ENCODE measurements around the gene PRPF19.

Gene PRPF19

DNA sequence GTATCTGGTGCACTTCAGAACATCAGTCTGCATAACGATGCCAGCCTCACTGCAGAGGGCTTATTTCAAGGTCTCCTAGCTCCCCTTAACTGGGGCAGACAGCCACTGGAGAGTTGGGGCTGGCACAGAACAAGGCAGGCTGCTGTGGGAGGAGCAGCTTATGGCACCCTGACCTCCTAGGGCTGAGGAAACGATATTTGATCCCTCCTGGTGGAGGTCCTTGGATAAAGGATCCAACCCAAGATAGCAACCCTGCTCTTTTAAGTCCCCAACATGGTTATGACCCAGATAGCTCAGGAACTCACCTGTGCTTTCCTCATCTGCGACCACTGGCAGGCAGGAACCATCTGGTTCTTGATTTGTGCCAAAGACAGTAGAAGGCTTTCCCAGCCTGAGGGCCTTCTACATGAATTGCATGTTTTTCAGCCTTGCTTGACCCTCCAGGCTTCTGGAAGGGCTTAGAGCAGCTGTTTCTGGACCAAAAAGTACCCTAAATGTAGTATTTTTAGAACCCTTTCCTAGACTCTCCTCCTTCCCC, 10.4 kb upstream of the PRPF19 start:
- no peak overlapping the region for H3K9ac ChIP-seq (ENCODE audit: insufficient read length, low read depth)
- H3K36me3 ChIP-seq (ENCODE audit: insufficient read depth, insufficient read length, low read length): peaks cover 44% of the 10 kb centered on the region
- H3K9me3 ChIP-seq (ENCODE audit: insufficient read depth, low read length): no peaks in the 10 kb centered on the region
- H3K27me3 ChIP-seq (ENCODE audit: insufficient read depth, insufficient read length): no peaks in the 10 kb centered on the region
- DNase-seq (ENCODE audit: low read depth, low spot score): no peak
- no peak overlapping the region for H3K4me3 ChIP-seq (ENCODE audit: insufficient read length, low read depth)
- no peak for TF ChIP-seq YY1 (IDR thresholded peaks at IDR 0.05; ENCODE audit: insufficient read depth, insufficient read length)
- no peak for TF ChIP-seq ZNF274 (IDR thresholded peaks at IDR 0.05; ENCODE audit: low read depth, low read length)
- H3K4me1 ChIP-seq (ENCODE audit: insufficient read depth, insufficient read length): peaks cover 17% of the 10 kb centered on the region

GRCh38 chr11:60915248-60915914, 9.0 kb upstream of the PRPF19 start:
- peaks cover 7% of the 10 kb centered on the region for H3K27me3 ChIP-seq (ENCODE audit: insufficient read depth, insufficient read length)
- H3K4me3 ChIP-seq (ENCODE audit: insufficient read length, low read depth): peak overlapping the region; percentile 80
- TF ChIP-seq ZNF274 (IDR thresholded peaks at IDR 0.05; ENCODE audit: low read depth, low read length) (no peak), YY1 (IDR thresholded peaks at IDR 0.05; ENCODE audit: insufficient read depth, insufficient read length) (no peak), SUZ12 (IDR thresholded peaks at IDR 0.05; ENCODE audit: extremely low read depth, insufficient read depth, insufficient read length) (no peak)
- no peaks in the 10 kb centered on the region for H3K9me3 ChIP-seq (ENCODE audit: insufficient read depth, low read length)
- peak; percentile 86 for DNase-seq (ENCODE audit: low read depth, low spot score)
- peak overlapping the region; percentile 88 for H3K9ac ChIP-seq (ENCODE audit: insufficient read length, low read depth)
- H3K4me1 ChIP-seq (ENCODE audit: insufficient read depth, insufficient read length): peaks cover 17% of the 10 kb centered on the region
- H3K36me3 ChIP-seq (ENCODE audit: insufficient read depth, insufficient read length, low read length): peaks cover 31% of the 10 kb centered on the region

- no peak for DNase-seq (ENCODE audit: low read depth, low spot score)
- Histone ChIP-seq H3K4me1 (ENCODE audit: insufficient read depth, insufficient read length) (peaks cover 17% of the 10 kb centered on the region), H3K36me3 (ENCODE audit: insufficient read depth, insufficient read length, low read length) (peaks cover 24% of the 10 kb centered on the region), H3K9ac (ENCODE audit: insufficient read length, low read depth) (peak overlapping the region; percentile 88), H3K9me3 (ENCODE audit: insufficient read depth, low read length) (no peaks in the 10 kb centered on the region), H3K27me3 (ENCODE audit: insufficient read depth, insufficient read length) (peaks cover 12% of the 10 kb centered on the region), H3K4me3 (ENCODE audit: insufficient read length, low read depth) (peak overlapping the region; percentile 80)
- TF ChIP-seq SUZ12 (IDR thresholded peaks at IDR 0.05; ENCODE audit: extremely low read depth, insufficient read depth, insufficient read length): no peak
- no peak for TF ChIP-seq ZNF274 (IDR thresholded peaks at IDR 0.05; ENCODE audit: low read depth, low read length)
Observed at GRCh38 chr11:60914633-60915247, 8.4 kb upstream of the PRPF19 start.

DNA sequence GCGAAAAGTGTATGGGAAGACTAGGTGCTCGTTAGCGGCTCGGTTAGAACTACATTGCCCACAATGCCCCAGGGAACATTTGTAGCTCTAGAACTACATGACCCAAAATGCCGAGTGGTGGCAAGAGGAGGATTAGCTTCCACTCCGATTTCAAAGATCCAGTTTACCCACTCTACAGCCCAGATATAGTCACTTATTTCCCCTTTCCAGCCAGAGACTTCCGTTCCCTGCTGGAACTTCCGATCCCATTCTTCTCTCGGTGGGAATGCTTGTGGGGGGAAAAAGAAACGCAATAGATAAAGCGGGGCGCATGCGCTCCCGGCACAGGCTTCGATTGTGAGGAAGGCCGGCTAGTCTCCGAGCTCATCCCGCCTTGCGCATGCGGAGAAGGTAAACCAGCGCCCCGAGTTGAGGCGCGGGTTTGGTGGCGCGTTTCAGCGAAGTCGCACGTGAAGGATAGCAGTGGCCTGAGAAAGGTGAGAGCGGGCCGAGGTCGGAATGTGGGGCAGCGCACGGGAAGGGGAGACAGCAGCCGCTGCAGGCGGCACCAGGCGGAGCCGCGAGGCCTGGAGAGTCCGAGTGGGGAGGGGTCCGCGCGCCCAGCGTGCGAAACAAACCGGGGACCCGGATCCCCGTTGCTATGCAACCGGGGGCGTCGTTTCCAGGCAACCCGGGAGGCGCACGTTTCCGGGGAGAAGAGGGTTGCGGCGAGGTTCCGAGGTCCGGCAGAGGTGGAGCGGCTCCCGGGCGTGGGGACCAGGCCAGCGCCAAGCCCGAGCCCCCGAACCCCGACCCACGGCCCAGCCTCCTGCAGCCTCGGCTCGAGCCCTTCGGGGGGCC, 7.6 kb upstream of the PRPF19 start, which contains the start of gene TMEM109:
TMEM109 (plus strand) TSS at position 366 of the 840 bp plus-strand sequence. CDS start 5,536 bp downstream, outside the sequence.
- peak within 1 kb of the TSS; percentile 80 for H3K4me3 ChIP-seq (ENCODE audit: insufficient read length, low read depth)
- TF ChIP-seq YY1 (IDR thresholded peaks at IDR 0.05; ENCODE audit: insufficient read depth, insufficient read length) (no peak), SUZ12 (IDR thresholded peaks at IDR 0.05; ENCODE audit: extremely low read depth, insufficient read depth, insufficient read length) (no peak), ZNF274 (IDR thresholded peaks at IDR 0.05; ENCODE audit: low read depth, low read length) (no peak)
- peaks cover 19% of the 10 kb centered on the region for H3K36me3 ChIP-seq (ENCODE audit: insufficient read depth, insufficient read length, low read length)
- peaks cover 17% of the 10 kb centered on the region for H3K4me1 ChIP-seq (ENCODE audit: insufficient read depth, insufficient read length)
- H3K9me3 ChIP-seq (ENCODE audit: insufficient read depth, low read length): no peaks in the 10 kb centered on the region
- peak; percentile 84 for DNase-seq (ENCODE audit: low read depth, low spot score)
- H3K9ac ChIP-seq (ENCODE audit: insufficient read length, low read depth): peak within 1 kb of the TSS; percentile 88
- H3K27me3 ChIP-seq (ENCODE audit: insufficient read depth, insufficient read length): peaks cover 19% of the 10 kb centered on the region

GRCh38 chr11:60912851-60913528, 6.6 kb upstream of the PRPF19 start:
- Histone ChIP-seq H3K9ac (ENCODE audit: insufficient read length, low read depth) (peak overlapping the region; percentile 88), H3K36me3 (ENCODE audit: insufficient read depth, insufficient read length, low read length) (peaks cover 13% of the 10 kb centered on the region), H3K4me1 (ENCODE audit: insufficient read depth, insufficient read length) (peaks cover 14% of the 10 kb centered on the region), H3K9me3 (ENCODE audit: insufficient read depth, low read length) (no peaks in the 10 kb centered on the region), H3K4me3 (ENCODE audit: insufficient read length, low read depth) (peak overlapping the region; percentile 80), H3K27me3 (ENCODE audit: insufficient read depth, insufficient read length) (peaks cover 29% of the 10 kb centered on the region)
- TF ChIP-seq SUZ12 (IDR thresholded peaks at IDR 0.05; ENCODE audit: extremely low read depth, insufficient read depth, insufficient read length): no peak
- TF ChIP-seq ZNF274 (IDR thresholded peaks at IDR 0.05; ENCODE audit: low read depth, low read length): no peak
- no peak for TF ChIP-seq YY1 (IDR thresholded peaks at IDR 0.05; ENCODE audit: insufficient read depth, insufficient read length)
- DNase-seq (ENCODE audit: low read depth, low spot score): no peak

GRCh38 chr11:60912223-60912850, 6.0 kb upstream of the PRPF19 start:
- Histone ChIP-seq H3K27me3 (ENCODE audit: insufficient read depth, insufficient read length) (peaks cover 36% of the 10 kb centered on the region), H3K9me3 (ENCODE audit: insufficient read depth, low read length) (no peaks in the 10 kb centered on the region), H3K4me3 (ENCODE audit: insufficient read length, low read depth) (no peak overlapping the region), H3K9ac (ENCODE audit: insufficient read length, low read depth) (peak overlapping the region; percentile 88), H3K4me1 (ENCODE audit: insufficient read depth, insufficient read length) (peaks cover 14% of the 10 kb centered on the region), H3K36me3 (ENCODE audit: insufficient read depth, insufficient read length, low read length) (peaks cover 9% of the 10 kb centered on the region)
- no peak for DNase-seq (ENCODE audit: low read depth, low spot score)
- no peak for TF ChIP-seq YY1 (IDR thresholded peaks at IDR 0.05; ENCODE audit: insufficient read depth, insufficient read length)

All from NT2/D1 (cell line).